AG09309 (cell line): ENCODE data around the gene P3H2.

Experiments used
- DNase-seq: peaks from one replicate; pipeline ENCODE4 v3.0.0-alpha.2; 2010; ENCODE audit warnings: low read depth
- H3K4me3 ChIP-seq: 2 replicates; pipeline ENCODE4 v1.5.1; 2011; ENCODE audit warnings: mild to moderate bottlenecking, low read depth, low read length, moderate library complexity; ENCODE audit not compliant: control insufficient read depth
- TF ChIP-seq, protein P1 (sequence below): IDR thresholded peaks from 2 replicates; pipeline ENCODE4 v1.5.1; 2011; ENCODE audit warnings: mild to moderate bottlenecking, low read depth, low read length, inconsistent platforms; ENCODE audit not compliant: insufficient read depth, control insufficient read depth; ENCODE audit errors: missing control alignments

Gene P3H2

DNA sequence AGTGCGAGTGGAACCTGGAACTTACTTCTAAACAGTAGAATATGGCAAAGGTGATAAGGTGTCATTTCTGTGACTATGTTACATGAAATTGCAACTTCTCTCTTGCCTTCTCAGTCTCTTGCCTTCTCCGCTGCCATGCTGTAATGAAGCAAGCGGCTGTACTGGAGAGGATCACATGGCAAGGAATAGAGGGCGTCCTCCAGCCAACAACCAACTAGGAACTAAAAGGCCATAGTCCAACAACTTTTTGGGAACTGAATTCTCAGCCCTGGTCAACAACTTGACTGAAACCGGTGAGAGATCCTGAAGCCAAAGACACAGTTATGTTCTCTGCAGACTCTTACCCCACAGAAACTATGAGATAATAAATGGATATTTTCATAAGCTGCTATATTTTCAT is 143.5 kb downstream of the P3H2 start:
- DNase-seq: no peak
- no peak overlapping the region for H3K4me3 ChIP-seq
- TF ChIP-seq, protein P1, sequence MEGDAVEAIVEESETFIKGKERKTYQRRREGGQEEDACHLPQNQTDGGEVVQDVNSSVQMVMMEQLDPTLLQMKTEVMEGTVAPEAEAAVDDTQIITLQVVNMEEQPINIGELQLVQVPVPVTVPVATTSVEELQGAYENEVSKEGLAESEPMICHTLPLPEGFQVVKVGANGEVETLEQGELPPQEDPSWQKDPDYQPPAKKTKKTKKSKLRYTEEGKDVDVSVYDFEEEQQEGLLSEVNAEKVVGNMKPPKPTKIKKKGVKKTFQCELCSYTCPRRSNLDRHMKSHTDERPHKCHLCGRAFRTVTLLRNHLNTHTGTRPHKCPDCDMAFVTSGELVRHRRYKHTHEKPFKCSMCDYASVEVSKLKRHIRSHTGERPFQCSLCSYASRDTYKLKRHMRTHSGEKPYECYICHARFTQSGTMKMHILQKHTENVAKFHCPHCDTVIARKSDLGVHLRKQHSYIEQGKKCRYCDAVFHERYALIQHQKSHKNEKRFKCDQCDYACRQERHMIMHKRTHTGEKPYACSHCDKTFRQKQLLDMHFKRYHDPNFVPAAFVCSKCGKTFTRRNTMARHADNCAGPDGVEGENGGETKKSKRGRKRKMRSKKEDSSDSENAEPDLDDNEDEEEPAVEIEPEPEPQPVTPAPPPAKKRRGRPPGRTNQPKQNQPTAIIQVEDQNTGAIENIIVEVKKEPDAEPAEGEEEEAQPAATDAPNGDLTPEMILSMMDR: no peak

DNA sequence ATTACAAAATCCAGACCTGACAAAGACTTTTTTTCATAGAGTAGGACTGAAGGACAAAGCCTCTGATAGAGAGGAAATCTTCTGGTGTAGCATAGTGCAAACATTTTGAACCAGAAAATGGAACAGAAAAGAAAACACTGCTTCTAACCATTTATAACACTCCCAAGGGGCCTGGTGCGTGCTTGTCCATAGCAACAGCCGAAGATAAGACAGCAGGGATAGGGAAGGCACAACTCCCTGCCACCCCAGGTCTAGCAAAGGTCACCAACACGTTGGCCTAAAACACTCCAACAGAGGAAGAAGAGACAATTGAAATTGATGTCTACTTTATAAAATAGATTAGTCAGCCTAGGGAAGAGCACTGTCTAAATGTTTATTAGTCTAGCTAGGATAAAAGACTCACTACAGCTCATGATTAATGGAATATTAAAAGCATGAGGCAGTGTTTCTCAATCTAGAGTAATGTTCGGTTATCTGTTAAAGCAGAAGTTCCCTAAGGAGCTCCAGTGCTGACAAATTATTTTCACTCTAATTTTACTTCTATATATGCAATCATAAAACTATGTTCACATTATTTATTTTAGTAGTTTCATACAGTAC is 145.2 kb downstream of the P3H2 start:
- TF ChIP-seq, protein P1: no peak
- DNase-seq: no peak
- H3K4me3 ChIP-seq: no peak overlapping the region

DNA sequence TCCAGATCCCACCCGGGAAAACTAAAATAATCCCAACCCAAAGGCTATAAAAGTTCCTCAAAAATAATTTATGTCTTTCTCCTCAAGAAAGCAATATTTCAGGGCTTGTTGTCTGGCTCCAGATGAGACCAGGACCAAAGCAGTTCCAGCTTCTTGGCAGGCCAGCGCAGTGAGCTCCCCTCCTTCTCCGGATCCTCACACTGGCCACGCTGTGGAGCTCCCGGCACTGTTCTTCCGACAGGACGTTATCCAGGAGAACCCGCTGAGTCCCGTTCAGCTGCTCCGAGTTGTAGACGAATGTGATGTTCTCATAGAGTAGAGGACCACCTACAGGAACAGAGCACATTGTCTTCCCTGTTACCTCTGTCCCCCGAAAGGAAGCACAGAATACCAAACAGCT is 146.3 kb downstream of the P3H2 start:
- TF ChIP-seq, protein P1: no peak
- H3K4me3 ChIP-seq: no peak overlapping the region
- no peak for DNase-seq

DNA sequence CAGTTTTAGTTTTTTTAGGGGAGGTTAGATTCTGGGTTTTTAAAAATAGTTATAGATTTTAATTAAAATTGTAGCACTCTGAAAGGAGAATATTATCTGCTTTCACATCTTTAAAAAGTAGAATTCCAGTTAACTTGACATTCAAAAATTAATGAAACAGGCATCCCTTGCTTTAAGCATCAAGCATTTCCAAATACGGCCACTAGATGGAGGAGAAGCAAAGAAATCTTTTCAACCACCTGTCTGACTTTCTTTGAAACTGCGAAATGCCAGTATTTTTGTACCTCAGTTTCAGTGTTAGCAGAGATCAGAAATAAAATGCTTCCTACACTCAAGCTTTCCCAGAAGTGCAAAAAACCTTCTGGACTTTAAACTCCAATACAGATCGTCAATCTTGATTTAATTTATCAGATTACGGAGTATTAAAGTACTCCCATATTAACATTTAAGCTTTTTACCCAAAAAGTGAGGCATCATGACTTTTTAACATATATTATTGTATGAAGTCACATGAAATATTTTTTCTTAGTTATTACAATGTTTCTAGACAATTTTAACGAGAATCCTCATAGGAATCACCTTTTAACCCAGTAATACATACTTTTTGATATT is 153.3 kb downstream of the P3H2 start:
- no peak overlapping the region for H3K4me3 ChIP-seq
- DNase-seq: no peak
- TF ChIP-seq, protein P1: peak; percentile 79

DNA sequence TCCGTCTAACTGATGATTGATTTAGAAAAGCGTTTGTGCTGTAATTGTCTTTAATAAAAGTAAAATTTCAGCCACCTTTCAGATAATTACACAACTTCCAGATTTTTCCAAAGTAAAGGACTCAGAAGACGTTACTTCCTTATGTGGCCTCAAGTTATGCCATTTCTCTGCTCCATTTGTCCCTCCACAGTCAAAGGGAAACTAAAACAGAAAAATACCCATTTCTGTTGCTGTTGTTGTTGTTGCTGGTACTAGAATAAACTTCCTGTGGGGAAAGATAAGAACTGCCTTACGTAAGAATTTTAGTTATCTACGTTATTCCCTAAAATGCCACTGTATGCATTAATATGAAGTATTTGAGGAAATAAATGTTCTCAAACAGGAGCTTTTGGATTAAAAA is 153.9 kb downstream of the P3H2 start:
- H3K4me3 ChIP-seq: no peak overlapping the region
- no peak for DNase-seq
- TF ChIP-seq, protein P1: no peak

DNA sequence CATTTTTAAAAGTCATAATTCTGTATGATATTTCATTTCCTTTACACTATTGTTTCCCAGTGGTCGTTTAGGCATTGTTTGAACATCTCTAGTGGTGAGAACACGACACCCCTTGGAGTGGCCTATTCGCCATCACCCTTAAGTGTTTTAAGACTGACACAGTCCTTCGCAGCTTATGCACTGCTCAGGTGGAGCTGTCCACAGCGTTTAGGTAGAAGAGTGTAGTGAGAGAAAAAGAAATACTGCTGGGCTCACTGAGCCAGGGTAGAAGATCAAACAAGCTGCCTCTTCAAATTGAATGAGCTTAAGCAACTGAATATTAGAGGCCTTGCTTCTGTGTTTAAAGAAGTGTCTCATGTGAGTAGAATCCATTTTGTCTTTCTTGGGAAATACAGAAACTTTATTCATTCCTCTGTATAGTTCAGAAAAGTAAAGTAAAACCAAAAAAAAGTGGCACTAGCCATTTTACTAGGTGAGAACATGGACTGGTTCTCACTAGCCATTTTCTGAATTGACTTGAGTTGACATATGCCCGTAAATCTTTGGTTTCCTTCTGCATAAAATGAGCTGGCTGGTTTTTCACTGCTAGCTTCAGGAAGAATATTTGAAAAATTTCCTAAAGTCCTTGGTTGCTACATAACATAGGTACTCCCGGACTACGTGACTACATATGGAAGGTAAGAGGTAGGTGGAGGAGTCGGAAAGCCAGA is 155.9 kb downstream of the P3H2 start:
- no peak for DNase-seq
- H3K4me3 ChIP-seq: no peak overlapping the region
- TF ChIP-seq, protein P1: no peak
